ENCODE data around the gene PSMB8.

Gene PSMB8

GRCh38 chr6:32888576-32888975, 44.7 kb upstream of the PSMB8 start:
- no peaks in the 10 kb centered on the region for H3K9me2 ChIP-seq (replicated peaks; ENCODE audit: control insufficient read depth, low read length)
- H4K20me1 ChIP-seq (ENCODE audit: control insufficient read depth, insufficient read depth, low read depth, low read length): no peaks in the 10 kb centered on the region
- H3K9me3 ChIP-seq (ENCODE audit: control insufficient read depth, insufficient read depth, low read length): no peaks in the 10 kb centered on the region
- H3K27me3 ChIP-seq (ENCODE audit: control insufficient read depth, low read length): no peaks in the 10 kb centered on the region
- no peak overlapping the region for H3K4me3 ChIP-seq (ENCODE audit: low read length)
- no peak for TF ChIP-seq CTCF (IDR thresholded peaks at IDR 0.05; ENCODE audit: low read depth, low read length, poor library complexity, severe bottlenecking)
- TF ChIP-seq EZH2phosphoT487 (IDR thresholded peaks at IDR 0.05; ENCODE audit: borderline replicate concordance, low read length): no peak
- peaks cover 67% of the 10 kb centered on the region for H3K4me1 ChIP-seq (ENCODE audit: control insufficient read depth, low read length)
- H3K36me3 ChIP-seq (ENCODE audit: control insufficient read depth, low read length): no peaks in the 10 kb centered on the region
- no peak overlapping the region for H3K27ac ChIP-seq (ENCODE audit: low read depth, low read length)
- no peak overlapping the region for H3K4me2 ChIP-seq (ENCODE audit: low read length)
- H3K79me2 ChIP-seq (ENCODE audit: control insufficient read depth, low read length): peaks cover 6% of the 10 kb centered on the region
- peaks cover 10% of the 10 kb centered on the region for H3F3A ChIP-seq (ENCODE audit: control insufficient read depth, insufficient read depth)

GRCh38 chr6:32887616-32888015, 43.8 kb upstream of the PSMB8 start:
- no peaks in the 10 kb centered on the region for H3K9me3 ChIP-seq (ENCODE audit: control insufficient read depth, insufficient read depth, low read length)
- no peaks in the 10 kb centered on the region for H3K27me3 ChIP-seq (ENCODE audit: control insufficient read depth, low read length)
- no peak overlapping the region for H3K4me3 ChIP-seq (ENCODE audit: low read length)
- no peaks in the 10 kb centered on the region for H3K9me2 ChIP-seq (replicated peaks; ENCODE audit: control insufficient read depth, low read length)
- TF ChIP-seq EZH2phosphoT487 (IDR thresholded peaks at IDR 0.05; ENCODE audit: borderline replicate concordance, low read length) (no peak), CTCF (IDR thresholded peaks at IDR 0.05; ENCODE audit: low read depth, low read length, poor library complexity, severe bottlenecking) (no peak)
- no peaks in the 10 kb centered on the region for H3K36me3 ChIP-seq (ENCODE audit: control insufficient read depth, low read length)
- H4K20me1 ChIP-seq (ENCODE audit: control insufficient read depth, insufficient read depth, low read depth, low read length): no peaks in the 10 kb centered on the region
- no peak overlapping the region for H3K4me2 ChIP-seq (ENCODE audit: low read length)
- no peak overlapping the region for H3K27ac ChIP-seq (ENCODE audit: low read depth, low read length)
- peaks cover 64% of the 10 kb centered on the region for H3K4me1 ChIP-seq (ENCODE audit: control insufficient read depth, low read length)
- peaks cover 14% of the 10 kb centered on the region for H3F3A ChIP-seq (ENCODE audit: control insufficient read depth, insufficient read depth)
- H3K79me2 ChIP-seq (ENCODE audit: control insufficient read depth, low read length): no peaks in the 10 kb centered on the region

GRCh38 chr6:32886681-32887383, 43.0 kb upstream of the PSMB8 start:
- no peak overlapping the region for H3K4me3 ChIP-seq (ENCODE audit: low read length)
- H4K20me1 ChIP-seq (ENCODE audit: control insufficient read depth, insufficient read depth, low read depth, low read length): no peaks in the 10 kb centered on the region
- no peaks in the 10 kb centered on the region for H3K79me2 ChIP-seq (ENCODE audit: control insufficient read depth, low read length)
- no peaks in the 10 kb centered on the region for H3K9me3 ChIP-seq (ENCODE audit: control insufficient read depth, insufficient read depth, low read length)
- H3K9me2 ChIP-seq (replicated peaks; ENCODE audit: control insufficient read depth, low read length): no peaks in the 10 kb centered on the region
- peaks cover 63% of the 10 kb centered on the region for H3K4me1 ChIP-seq (ENCODE audit: control insufficient read depth, low read length)
- no peak overlapping the region for H3K27ac ChIP-seq (ENCODE audit: low read depth, low read length)
- peaks cover 14% of the 10 kb centered on the region for H3F3A ChIP-seq (ENCODE audit: control insufficient read depth, insufficient read depth)
- TF ChIP-seq EZH2phosphoT487 (IDR thresholded peaks at IDR 0.05; ENCODE audit: borderline replicate concordance, low read length) (no peak), CTCF (IDR thresholded peaks at IDR 0.05; ENCODE audit: low read depth, low read length, poor library complexity, severe bottlenecking) (no peak)
- H3K4me2 ChIP-seq (ENCODE audit: low read length): no peak overlapping the region
- H3K36me3 ChIP-seq (ENCODE audit: control insufficient read depth, low read length): no peaks in the 10 kb centered on the region
- H3K27me3 ChIP-seq (ENCODE audit: control insufficient read depth, low read length): no peaks in the 10 kb centered on the region

Measured in DOHH2 (cell line).